ENCODE results near the gene HEPACAM.

HEPACAM gene

DNA sequence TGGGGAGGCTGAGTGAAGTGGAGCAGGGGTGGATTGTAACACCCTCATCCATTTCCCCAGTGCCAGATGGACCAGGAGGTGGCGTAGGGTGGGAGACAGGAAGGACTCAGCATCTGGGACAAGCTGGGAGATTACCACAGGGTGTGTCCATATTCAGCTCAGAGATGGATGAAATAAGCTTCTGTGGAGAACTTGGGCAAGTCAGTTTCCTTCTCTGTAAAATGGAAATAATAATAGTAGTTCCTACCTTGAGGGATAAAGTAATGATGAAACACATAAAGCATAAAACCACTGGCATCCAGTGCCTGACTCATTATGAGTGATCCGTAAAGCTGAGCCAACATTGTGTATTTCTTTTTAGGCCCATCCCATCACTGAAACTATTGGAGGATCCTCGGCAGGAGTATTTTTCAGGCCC, 37.6 kb downstream of the HEPACAM start:
- no peaks in the 10 kb centered on the region for H3K27me3 ChIP-seq (ENCODE audit: control insufficient read depth, insufficient read depth, low read length)
- H3K4me1 ChIP-seq (ENCODE audit: control insufficient read depth, insufficient read depth, low read length) = peaks cover 62% of the 10 kb centered on the region
- H3K9ac ChIP-seq (ENCODE audit: low read depth, low read length) = peak overlapping the region; percentile 76
- no peaks in the 10 kb centered on the region for H3K36me3 ChIP-seq (ENCODE audit: insufficient read depth, low read length)
- peak overlapping the region; percentile 15 for H3K4me3 ChIP-seq (ENCODE audit: low read length)
- no peaks in the 10 kb centered on the region for H3K9me3 ChIP-seq (replicated peaks; ENCODE audit: low read length)
- peak overlapping the region; percentile 74 for H3K4me2 ChIP-seq (ENCODE audit: low read length)

DNA sequence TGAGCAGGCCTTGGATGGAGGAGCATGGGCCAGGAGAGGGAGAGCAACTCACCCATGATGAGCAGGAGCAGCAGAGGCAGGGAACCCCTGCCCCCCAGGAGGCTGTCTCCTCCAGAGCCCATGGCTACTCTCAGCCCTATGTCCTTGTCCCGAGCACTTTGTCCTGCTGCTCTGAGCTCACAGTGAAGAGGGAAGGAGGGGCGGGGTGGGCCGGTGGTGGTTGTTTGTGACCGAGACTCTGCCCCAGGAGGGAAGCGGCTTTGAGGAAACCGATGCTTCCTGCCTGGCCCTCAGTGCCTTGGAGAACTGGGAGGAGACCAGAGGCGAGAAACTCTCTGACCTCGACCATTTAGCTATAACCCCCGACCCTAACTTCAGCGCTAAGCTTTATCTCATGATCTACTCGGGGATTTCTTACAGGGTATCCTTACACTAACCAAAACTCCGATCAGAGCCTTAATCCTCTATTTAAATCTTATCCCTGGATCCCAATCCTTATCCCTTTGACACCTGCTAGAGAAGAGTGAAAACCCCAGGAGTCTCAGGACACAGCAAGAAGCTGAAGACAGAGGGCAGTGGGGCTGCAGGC, 38.1 kb downstream of the HEPACAM start, which contains the start of gene ROBO4:
ROBO4 (minus strand) TSS at position 192 of the 589 bp plus-strand sequence; CDS start at position 122, 70 bp downstream.
- Histone ChIP-seq H3K4me3 (ENCODE audit: low read length) (peak within 1 kb of the TSS; percentile 60), H3K9ac (ENCODE audit: low read depth, low read length) (peak within 1 kb of the TSS; percentile 76), H3K9me3 (replicated peaks; ENCODE audit: low read length) (no peaks in the 10 kb centered on the region), H3K4me1 (ENCODE audit: control insufficient read depth, insufficient read depth, low read length) (peaks cover 62% of the 10 kb centered on the region), H3K27me3 (ENCODE audit: control insufficient read depth, insufficient read depth, low read length) (no peaks in the 10 kb centered on the region), H3K4me2 (ENCODE audit: low read length) (peak within 1 kb of the TSS; percentile 74), H3K36me3 (ENCODE audit: insufficient read depth, low read length) (no peaks in the 10 kb centered on the region)

GRCh38 chr11:124896821-124897391, 38.9 kb downstream of the HEPACAM start:
- peaks cover 60% of the 10 kb centered on the region for H3K4me1 ChIP-seq (ENCODE audit: control insufficient read depth, insufficient read depth, low read length)
- H3K9ac ChIP-seq (ENCODE audit: low read depth, low read length) = peak overlapping the region; percentile 76
- peak overlapping the region; percentile 60 for H3K4me3 ChIP-seq (ENCODE audit: low read length)

DNA sequence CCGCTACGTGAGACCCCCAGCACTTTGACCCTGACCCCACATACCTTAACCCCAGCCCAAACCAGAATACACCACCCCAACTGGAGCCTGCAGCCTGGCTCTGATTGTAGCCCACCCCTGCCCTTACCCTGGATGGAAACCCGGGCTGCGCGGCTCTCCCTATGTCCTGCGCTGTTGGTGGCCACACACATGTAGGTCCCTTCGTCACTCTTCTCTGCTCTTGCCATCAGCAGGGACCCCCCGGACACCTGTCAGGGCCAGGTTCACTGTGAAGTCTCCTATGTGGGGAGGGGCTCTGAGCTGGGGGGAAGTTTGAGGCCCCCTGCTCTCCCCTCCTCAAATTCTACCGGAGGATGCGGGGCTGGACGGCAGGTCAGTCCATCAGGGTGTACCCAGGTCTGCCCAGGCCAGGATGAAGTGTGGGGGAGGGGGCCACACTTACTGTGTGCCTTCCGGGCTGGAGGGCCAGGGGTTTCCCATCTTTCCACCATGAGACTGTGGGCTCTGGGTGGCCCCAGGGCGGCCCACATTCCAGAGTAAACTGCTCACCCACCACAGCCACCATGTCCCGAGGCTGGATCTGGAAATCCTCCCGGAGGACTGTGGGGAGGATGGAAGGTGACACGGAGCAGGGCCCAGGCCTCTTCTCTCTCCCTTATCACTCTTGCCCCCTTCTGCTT, 39.6 kb downstream of the HEPACAM start:
- Histone ChIP-seq H3K4me2 (ENCODE audit: low read length) (peak overlapping the region; percentile 74), H3K9ac (ENCODE audit: low read depth, low read length) (peak overlapping the region; percentile 76), H3K36me3 (ENCODE audit: insufficient read depth, low read length) (no peaks in the 10 kb centered on the region), H3K4me3 (ENCODE audit: low read length) (peak overlapping the region; percentile 60), H3K27me3 (ENCODE audit: control insufficient read depth, insufficient read depth, low read length) (no peaks in the 10 kb centered on the region), H3K4me1 (ENCODE audit: control insufficient read depth, insufficient read depth, low read length) (peaks cover 56% of the 10 kb centered on the region), H3K9me3 (replicated peaks; ENCODE audit: low read length) (no peaks in the 10 kb centered on the region)

More at GRCh38 chr11:124896821-124897391, 38.9 kb downstream of the HEPACAM start:
- H3K27me3 ChIP-seq (ENCODE audit: control insufficient read depth, insufficient read depth, low read length) = no peaks in the 10 kb centered on the region
- no peaks in the 10 kb centered on the region for H3K9me3 ChIP-seq (replicated peaks; ENCODE audit: low read length)
- H3K36me3 ChIP-seq (ENCODE audit: insufficient read depth, low read length) = no peaks in the 10 kb centered on the region
- peak overlapping the region; percentile 74 for H3K4me2 ChIP-seq (ENCODE audit: low read length)

DNA sequence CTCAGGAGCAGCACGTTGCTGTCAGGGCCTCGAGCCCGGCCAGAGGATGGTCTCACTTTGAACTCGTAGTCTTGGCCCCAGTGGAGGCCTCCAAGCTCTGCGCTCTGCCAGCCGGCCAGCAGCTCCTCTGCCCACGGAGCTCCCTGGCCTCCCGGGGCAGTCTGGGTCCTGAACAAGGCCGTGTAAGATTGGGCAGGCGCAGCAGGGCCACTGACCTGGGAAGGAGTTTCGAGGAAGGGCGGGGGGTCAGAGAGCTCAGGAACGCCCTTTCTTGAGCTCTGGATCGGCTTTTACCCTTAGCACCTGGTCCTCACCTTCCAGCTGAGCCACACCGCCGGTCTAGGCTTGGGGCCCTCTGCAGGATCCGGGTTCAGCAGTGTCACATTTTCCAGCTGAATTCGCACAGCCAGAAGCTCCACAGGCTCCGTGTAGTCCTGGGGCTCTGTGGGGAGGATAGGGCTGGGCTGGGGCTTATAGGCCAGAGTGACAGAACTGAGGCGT, 40.3 kb downstream of the HEPACAM start:
- H3K4me3 ChIP-seq (ENCODE audit: low read length) = no peak overlapping the region
- H3K4me1 ChIP-seq (ENCODE audit: control insufficient read depth, insufficient read depth, low read length) = peaks cover 49% of the 10 kb centered on the region
- no peaks in the 10 kb centered on the region for H3K27me3 ChIP-seq (ENCODE audit: control insufficient read depth, insufficient read depth, low read length)
- H3K9ac ChIP-seq (ENCODE audit: low read depth, low read length) = no peak overlapping the region
- H3K4me2 ChIP-seq (ENCODE audit: low read length) = no peak overlapping the region
- H3K9me3 ChIP-seq (replicated peaks; ENCODE audit: low read length) = no peaks in the 10 kb centered on the region
- no peaks in the 10 kb centered on the region for H3K36me3 ChIP-seq (ENCODE audit: insufficient read depth, low read length)

DNA sequence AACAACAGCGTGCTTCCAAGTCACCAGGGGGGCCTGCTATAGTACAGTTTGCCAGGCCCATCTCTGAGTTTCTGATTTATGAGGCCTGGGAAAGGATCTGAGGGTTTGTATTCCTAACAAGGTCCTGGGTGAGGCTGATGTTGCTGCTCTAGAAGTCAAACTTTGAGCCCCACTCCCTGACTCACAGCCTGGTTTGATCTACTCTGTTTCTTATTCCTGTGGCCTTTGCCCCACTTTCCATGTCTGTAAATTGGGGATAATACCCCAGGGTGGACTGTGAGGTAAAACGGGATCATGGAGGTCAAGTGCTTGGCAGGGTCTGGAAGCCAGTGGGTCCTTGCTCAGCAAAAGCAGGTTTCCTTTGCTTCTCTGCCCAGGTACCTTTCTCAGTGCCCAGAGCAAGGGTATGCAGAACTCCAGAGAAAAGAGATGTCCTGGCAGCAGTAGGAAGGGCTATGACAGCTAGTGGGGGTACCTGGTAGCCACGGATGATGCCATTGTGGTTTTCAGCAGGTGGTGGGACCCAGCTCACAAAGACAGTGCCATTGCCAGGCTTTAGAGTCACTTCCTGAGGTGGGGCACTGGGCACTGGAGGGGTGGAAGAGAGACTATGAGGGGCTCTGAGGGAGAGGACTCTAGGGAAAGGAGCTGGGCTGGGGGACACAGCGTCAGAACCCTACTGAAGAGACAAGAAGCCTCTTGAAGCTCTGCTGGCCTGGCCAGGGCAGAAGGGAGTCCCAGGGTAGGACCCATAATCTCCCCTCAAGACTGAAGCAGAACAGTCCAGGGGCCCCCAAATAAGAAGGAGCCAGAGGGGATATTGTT, 41.0 kb downstream of the HEPACAM start:
- Histone ChIP-seq H3K27me3 (ENCODE audit: control insufficient read depth, insufficient read depth, low read length) (no peaks in the 10 kb centered on the region), H3K4me3 (ENCODE audit: low read length) (no peak overlapping the region), H3K4me1 (ENCODE audit: control insufficient read depth, insufficient read depth, low read length) (peaks cover 42% of the 10 kb centered on the region), H3K9ac (ENCODE audit: low read depth, low read length) (no peak overlapping the region), H3K4me2 (ENCODE audit: low read length) (no peak overlapping the region), H3K9me3 (replicated peaks; ENCODE audit: low read length) (no peaks in the 10 kb centered on the region), H3K36me3 (ENCODE audit: insufficient read depth, low read length) (no peaks in the 10 kb centered on the region)

DNA sequence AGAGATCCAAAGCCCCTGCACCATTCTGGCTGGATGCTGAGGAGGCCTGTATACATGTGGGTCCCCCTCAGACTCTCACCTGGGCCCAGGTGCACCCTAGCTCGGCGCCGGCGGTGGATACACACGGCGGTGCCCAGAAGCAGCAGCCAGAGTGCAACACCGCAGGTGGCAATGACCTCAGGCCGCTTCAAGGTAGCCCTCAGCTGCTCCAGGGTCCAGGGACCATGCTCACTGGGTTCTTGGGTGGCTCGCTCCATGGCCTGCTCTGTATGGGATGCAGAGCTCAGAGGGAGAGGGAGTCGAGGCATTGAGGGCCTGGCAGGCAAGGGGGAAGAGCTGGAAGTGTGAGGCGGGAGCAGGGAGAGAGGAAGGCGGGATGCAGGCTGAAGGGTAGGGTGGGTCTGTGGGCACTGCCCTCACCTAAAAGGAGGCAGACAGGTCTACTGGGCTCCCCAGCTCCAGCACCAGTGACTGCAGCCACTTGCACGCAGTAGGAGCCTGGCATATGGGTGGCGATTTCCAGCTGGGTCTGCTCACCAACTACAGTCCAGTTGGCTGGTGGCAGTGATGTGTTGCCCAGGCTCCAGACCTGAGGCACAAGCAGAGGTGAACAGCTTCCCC, 42.0 kb downstream of the HEPACAM start:
- no peaks in the 10 kb centered on the region for H3K9me3 ChIP-seq (replicated peaks; ENCODE audit: low read length)
- H3K4me3 ChIP-seq (ENCODE audit: low read length) = no peak overlapping the region
- no peak overlapping the region for H3K9ac ChIP-seq (ENCODE audit: low read depth, low read length)
- no peaks in the 10 kb centered on the region for H3K36me3 ChIP-seq (ENCODE audit: insufficient read depth, low read length)
- H3K27me3 ChIP-seq (ENCODE audit: control insufficient read depth, insufficient read depth, low read length) = no peaks in the 10 kb centered on the region
- no peak overlapping the region for H3K4me2 ChIP-seq (ENCODE audit: low read length)
- H3K4me1 ChIP-seq (ENCODE audit: control insufficient read depth, insufficient read depth, low read length) = peaks cover 33% of the 10 kb centered on the region

DNA sequence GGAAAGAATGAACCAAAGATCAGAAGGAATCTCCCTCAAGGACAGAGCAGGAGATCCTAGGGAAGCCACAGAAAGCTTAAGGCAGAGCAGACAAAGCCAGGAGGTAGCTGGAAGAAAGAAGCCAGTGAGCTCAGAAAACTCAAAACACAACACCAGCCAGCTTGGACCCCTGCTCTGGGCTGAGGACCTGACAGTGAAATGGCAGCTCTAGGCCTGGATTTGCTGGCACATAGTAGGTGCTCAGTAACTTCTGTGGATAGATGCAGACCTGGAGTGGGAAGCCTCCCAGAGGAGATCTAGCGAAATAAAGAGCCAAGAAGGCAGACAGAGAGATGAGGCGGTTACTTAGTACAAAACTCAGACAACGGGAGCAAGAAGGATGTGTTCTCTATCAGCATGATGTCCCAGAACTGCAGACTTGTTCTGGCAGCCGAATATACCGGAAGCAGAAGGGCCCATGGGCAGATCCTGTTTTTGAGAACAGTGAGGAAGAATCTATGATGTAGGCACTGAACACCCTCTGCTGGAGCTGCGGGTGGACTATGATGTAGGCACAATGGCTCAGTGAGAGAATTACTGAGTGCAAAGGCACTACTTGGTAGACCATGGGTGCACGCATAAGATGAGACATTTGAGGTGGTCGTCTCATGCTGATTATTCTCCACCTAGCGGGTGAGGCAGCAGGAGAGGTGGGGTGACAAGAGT, 42.9 kb downstream of the HEPACAM start:
- H3K4me1 ChIP-seq (ENCODE audit: control insufficient read depth, insufficient read depth, low read length) = peaks cover 25% of the 10 kb centered on the region
- H3K4me3 ChIP-seq (ENCODE audit: low read length) = no peak overlapping the region
- H3K4me2 ChIP-seq (ENCODE audit: low read length) = no peak overlapping the region
- no peaks in the 10 kb centered on the region for H3K27me3 ChIP-seq (ENCODE audit: control insufficient read depth, insufficient read depth, low read length)
- H3K36me3 ChIP-seq (ENCODE audit: insufficient read depth, low read length) = no peaks in the 10 kb centered on the region
- no peak overlapping the region for H3K9ac ChIP-seq (ENCODE audit: low read depth, low read length)
- H3K9me3 ChIP-seq (replicated peaks; ENCODE audit: low read length) = no peaks in the 10 kb centered on the region

DNA sequence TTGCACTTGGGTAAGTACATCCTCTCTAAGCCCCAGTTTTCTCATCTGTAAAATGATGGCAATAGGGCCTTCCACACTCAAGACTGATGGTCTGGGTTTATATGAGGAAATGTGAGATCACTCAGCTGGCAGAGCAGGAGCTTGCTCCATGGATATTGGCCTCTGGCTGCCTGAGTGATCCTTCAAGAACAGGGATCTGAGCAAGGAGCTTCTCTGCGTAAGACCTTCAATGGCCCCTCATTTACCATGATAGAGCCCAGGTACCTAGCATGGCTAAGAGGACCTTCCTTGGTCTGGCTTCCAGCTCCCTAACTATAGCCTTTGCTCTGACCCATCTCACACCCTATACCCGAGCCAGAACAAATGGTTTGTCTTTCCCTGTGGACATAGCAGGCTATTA, 43.7 kb downstream of the HEPACAM start:
- Histone ChIP-seq H3K9me3 (replicated peaks; ENCODE audit: low read length) (no peaks in the 10 kb centered on the region), H3K27me3 (ENCODE audit: control insufficient read depth, insufficient read depth, low read length) (no peaks in the 10 kb centered on the region), H3K4me2 (ENCODE audit: low read length) (no peak overlapping the region), H3K4me3 (ENCODE audit: low read length) (no peak overlapping the region), H3K36me3 (ENCODE audit: insufficient read depth, low read length) (no peaks in the 10 kb centered on the region), H3K9ac (ENCODE audit: low read depth, low read length) (no peak overlapping the region), H3K4me1 (ENCODE audit: control insufficient read depth, insufficient read depth, low read length) (peaks cover 17% of the 10 kb centered on the region)

DNA sequence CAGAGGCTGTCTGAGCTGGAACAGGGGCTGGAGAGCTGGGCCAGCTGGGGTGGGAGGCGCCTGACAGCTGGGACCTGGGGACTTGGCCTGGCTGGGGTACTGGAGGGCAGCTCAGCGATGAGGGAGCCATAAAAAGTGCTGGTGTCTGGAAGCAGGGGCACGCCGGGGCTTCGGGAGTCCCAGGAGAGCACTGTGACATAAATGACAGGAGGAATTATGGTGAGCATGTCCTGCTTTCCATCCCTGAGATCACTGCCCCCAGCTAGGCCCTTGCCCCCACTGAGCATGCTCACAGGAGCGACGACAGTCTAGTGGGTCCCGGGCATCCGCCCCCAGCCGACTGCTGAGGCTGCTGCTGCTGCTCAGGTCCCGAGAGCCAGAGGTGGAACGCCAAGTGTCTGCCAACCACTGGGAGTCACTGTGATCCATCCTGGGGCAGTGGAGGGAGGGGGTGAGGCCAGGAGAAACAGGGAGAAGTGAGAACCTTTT, 44.4 kb downstream of the HEPACAM start:
- Histone ChIP-seq H3K27me3 (ENCODE audit: control insufficient read depth, insufficient read depth, low read length) (no peaks in the 10 kb centered on the region), H3K4me3 (ENCODE audit: low read length) (no peak overlapping the region), H3K9me3 (replicated peaks; ENCODE audit: low read length) (no peaks in the 10 kb centered on the region), H3K9ac (ENCODE audit: low read depth, low read length) (no peak overlapping the region), H3K4me1 (ENCODE audit: control insufficient read depth, insufficient read depth, low read length) (peaks cover 10% of the 10 kb centered on the region), H3K36me3 (ENCODE audit: insufficient read depth, low read length) (no peaks in the 10 kb centered on the region), H3K4me2 (ENCODE audit: low read length) (no peak overlapping the region)
